SW 1271 (cell line): Measurements from ENCODE around the gene CADM4.
"Not testable (repeated sequence)": the region's sequence is repeated elsewhere in the genome, so short reads cannot be mapped to it uniquely, and the experiment has no call there.

ENCODE experiments used
- DNase-seq, 2 experiments: peaks; one replicate each; lab custom pipeline; 2025; lab: John Stamatoyannopoulos, UW

Gene CADM4

DNA sequence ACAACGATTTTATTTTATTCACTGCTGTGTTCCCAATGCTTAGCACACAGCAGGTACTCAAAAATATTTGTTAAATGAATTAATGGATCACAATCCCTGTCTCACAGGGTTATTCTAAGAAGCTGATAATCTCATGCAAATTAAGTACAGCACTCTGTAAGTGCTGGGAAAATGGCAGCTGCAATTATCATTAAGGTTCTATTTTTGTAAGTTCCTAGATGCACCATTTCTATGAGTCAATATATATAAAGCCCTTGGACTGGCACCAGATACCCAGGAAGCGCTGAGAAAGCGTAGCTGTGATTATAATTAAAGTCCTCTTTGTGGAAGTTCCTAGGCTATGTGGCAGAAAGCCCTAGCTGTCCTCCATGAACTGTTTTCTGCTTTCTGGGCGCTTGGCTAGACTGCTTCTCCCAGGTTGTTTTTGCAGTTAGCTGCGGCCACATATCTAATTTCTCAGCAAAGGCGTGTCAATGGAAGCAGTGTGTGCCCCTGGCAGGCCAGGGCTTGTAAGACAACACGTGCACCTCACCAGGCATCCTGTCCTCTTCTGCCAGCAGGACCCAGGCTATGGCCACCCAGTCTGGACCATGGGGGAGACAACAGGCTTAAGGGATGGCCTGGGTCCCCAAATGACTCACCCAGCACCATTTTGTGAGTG lies 33.0 kb downstream of the CADM4 start:
- no peak for DNase-seq

DNA sequence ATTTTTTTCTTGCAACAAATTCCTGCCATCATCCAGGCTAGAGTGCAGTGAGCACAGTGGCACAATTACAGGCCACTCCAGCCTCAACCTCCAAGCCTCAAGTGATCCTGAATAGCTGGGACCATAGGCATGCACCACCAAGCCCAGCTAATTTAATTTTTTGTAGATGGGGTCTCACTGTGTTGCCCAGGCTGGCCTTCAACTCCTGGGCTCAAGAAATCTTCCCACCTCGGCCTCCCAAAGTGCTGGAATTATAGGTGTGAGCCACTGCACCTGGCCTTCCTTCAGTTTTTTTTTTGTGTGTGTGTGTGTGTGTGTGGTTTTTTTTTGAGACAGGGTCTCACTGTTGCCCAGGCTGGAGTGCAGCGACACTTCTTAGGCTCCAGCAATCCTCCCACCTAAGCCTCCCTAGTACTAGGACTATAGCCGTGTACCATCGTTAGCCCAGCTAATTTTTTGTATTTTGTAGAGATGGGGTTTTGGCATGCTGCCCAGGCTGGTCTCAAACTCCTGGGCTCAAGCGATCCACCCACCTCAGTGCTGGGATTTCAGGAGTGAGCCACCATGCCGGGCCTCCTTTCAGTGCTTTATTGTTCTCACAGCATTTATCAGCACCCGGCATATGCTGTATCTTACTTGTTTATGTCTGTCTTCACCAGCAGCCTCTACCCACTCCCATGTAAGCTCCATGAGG lies 33.6 kb downstream of the CADM4 start:
- DNase-seq, result no peak

DNA sequence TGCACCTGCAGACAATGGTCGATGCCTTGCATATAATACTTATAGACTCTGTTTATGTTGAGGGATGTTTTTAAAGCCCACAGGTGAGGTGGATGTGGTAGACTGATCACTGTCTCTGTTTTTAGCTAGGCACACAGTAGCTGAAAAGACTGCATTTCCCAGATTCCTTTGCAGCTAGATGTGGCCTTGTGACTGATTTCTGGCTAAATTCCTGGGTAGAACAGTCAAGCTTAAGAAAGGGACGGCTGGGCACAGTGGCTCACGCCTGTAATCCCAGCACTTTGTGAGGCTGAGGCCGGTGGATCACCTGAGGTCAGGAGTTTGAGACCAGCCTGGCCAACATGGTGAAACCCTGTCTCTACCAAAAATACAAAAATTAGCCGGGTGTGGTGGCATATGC lies 39.3 kb downstream of the CADM4 start:
- DNase-seq, result not testable (repeated sequence)

DNA sequence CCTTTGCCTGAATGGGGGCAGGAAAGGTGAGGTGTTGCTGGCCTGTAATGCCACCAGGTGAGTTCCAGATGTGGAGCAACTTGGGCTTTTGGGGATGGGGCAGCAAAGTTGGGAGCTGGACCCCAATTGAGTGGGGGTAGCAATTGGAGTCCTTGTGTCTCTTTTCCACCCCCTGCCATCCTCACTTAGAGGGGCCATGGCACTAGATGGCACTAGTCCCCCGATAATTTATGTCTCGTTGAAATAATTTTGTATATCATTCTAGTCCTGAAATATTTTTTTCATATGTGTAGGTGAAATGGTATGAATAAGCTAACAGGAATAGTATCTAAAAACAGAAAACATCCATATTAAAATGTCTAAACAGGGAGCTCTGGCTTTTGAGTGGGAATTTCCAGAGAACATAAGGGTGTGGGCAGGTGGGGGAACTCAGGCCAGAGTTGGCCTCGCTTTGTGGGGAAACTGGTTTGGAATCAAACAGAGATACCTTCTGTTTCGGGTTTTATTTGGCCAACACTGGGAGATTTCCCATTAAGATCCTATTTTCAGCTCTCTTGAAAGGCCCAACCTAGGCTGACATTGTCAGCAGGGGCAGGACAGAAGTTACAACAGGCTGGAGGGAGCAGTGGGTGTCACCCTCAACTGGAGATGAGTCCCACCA lies 39.9 kb downstream of the CADM4 start:
- no peak for DNase-seq

DNA sequence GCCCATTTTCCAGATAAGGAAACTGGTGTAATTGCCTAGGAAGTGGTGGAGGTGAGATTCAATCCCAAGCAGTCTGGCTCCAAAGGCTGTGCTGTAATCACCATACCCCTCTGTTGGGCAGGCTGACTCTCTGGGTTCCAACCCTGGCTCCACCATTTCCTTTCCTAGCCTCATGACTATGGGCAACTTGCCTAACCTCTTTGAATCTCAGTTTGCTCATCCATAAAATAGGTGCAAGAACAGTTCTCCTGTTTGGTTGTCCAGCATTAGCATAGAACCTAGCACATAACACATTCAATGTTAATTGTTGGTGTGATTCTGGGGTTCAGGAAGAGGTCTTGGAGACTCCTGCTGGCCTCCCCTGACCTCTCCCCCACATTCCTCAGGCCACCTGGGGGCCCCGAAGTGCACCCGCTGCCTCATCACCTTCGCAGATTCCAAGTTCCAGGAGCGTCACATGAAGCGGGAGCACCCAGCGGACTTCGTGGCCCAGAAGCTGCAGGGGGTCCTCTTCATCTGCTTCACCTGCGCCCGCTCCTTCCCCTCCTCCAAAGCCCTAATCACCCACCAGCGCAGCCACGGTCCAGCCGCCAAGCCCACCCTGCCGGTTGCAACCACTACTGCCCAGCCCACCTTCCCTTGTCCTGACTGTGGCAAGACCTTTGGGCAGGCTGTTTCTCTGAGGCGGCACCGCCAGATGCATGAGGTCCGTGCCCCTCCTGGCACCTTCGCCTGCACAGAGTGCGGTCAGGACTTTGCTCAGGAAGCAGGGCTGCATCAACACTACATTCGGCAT lies 41.0 kb downstream of the CADM4 start:
- DNase-seq, result no peak

DNA sequence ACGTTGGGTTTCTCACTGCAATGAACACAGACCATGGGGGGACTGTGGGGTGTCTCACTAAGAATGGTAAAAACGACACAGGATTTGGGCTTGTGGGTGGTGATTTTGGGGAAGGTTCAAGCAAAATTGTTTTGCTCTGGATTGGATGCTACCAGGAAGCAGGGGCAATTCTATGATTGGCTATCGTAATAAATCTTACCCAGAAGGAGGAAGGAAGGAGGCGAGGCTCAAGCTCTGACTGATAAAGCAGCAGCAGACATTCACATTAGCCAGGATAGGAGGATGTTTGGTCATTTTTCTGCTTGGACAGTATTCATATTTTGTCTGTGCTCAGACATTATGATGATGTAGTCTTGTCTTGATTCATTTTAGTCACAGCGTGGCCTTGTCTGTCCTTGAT lies 41.8 kb downstream of the CADM4 start:
- DNase-seq, result no peak

DNA sequence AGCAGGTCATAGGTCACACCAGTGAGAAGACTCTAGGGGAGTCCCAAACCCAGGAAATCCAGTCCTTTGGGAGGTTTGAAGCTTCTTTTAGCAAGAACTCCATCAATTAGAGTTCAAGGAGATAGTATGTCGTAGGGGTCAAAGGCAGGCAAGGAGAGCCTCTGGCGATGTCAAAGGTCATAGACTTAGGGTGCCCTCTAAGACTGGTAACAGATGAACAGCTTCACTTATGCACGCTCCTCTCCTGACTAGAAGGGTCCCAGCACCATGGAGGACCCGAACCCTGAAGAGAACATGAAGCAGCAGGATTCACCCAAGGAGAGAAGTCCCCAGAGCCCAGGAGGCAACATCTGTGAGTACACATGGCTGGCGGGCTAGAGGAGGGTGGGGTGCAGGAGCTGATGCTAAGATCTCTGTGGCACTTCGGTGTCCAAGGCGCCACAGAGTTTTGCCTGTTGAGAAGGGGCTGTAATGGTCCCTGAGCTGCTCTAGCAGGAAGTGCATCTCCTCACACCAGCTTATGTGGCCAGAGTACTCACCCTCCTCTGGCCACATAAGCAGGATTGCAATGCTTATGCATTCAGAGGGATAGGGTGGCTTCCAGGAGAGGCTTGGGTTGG lies 42.7 kb downstream of the CADM4 start:
- DNase-seq, result no peak

DNA sequence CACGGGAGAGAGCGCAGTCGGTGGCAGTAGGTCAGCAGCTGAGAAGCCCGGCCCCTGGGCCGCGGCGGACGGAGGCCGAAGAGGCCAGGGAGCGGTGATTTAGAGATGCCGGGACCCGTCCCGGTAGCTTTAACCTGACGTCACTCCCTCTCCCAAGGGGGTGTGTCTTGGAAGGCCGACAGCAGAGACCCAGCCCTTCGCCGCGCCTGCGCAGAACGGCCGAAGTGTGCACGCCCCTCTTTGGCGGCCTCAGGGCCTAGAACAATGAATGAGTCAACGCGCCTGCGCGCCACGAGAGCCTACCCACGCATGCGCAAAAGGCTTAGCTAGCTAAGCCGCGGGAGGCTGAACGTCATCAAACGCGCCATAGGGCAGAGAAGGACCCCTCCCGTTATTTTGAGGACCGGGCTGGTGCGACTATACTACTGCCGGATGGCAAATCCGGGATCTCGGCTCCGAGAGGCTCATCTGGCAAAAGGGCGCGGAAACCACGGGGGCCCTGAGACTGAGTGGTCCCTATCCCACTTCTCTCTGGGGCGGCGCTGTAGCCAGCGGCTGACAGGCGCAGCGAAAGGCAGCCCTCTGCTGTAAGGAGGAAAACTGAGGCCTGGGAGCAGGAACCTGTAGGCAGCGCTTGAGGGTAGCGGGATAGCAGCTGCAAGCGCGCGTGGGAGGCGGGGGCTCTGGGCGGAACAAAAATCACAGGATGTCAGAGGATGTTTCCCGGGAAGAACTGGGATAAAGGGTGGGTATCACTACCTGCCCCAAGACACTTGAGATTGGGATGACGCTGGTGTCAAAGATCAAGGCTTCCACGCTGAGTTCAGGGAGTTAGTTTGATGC lies 43.4 kb downstream of the CADM4 start, which contains the start of the genes IRGQ and ZNF576:
Gene IRGQ (minus strand): TSS at position 136 of the 843 bp plus-strand sequence. CDS start 796 bp downstream, outside the sequence.
Gene ZNF576 (plus strand): TSS at position 597 of the 843 bp plus-strand sequence. CDS start 514 bp downstream, outside the sequence.
- peak; percentile 96 for DNase-seq

DNA sequence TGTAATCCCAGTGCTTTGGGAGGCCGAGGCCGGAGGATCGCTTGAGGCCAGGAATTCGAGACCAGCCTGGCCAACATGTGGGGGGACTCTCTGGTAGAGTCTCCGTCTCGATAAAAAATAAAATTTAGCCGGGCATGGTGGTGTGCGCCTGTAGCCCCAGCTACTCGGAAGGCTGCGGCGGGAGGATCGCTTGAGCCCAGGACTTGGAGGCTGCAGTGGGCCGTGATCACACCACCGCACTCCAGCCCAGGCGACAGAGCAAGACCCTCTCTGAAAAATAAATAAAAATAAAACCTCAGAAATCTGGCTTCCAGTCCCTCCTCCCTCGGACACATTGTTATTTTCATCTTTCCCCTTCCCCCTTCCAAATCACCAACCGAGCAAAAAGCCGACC lies 44.0 kb downstream of the CADM4 start:
- no peak for DNase-seq

DNA sequence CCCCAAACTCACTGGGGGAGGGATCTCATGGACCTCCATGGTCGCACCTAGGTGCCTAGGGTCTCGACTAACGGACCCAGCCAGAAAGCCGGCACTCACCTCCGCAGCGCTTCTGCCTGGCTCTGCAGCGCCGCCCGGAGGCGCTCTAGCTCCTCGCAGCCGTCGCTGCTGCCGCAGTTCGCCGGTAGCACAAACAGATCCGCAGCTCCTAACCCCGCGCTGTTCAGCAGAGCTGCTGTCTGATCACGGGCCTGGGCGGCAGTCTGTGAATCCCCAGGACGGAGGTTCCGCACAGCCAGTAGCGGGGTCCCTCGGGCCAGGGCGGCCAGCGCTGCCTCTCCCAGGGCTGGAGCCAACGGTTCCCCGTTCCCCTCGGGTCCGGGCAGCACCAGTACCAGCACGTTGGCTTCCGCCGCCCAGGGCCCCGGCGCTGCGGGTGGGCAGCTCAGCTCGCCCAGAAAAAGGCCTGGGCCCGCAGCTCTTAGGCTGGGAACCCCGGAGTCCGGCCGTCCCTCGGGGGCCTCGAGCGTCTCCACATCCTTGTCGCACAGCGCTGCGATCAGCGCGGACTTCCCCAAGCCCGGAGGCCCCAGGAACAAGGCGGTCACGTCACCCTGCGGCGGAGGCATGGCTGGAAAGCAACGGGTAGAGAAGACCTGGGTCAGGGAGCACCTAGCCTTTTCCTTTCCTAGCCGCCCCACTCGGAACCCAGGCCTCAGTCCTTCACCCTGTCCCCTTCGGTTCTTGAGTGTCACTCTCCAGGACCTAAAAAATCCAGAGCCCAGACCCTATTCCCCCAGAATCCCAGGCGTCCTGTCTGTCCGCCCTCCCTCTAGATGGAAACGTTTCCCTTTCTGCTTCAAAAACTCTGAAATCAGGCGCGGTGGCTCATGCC lies 44.7 kb downstream of the CADM4 start:
- peak in 1 of 2 experiments; percentile 33 for DNase-seq

DNA sequence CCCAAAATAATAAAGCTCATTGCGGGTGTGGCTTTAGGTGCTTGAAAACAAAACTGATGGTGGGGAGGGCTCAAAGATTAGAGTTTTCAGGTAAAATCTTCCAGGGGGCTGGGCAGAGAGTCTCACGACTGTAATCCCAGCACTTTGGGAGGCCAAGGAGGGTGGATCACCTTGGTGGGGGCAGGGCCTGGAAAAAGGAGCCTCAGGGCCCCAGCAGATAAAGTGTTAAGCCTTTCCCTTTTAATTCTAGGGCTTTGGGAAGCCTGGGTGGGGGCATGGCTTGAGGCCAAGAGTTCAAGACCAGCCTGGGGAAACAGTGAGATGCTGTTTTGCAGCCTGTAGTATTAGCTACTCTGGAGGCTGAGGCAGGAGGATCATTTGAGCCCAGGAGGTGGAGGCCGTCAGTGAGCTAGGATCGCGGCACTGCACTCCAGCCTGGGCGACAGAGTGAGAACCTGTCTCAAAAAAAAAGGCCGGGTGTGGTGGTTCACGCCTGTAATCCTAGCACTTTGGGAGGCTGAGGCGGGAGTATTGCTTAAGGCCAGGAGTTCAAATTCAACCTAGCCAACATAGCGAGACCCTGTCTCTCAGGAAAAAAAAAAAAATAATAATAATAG lies 45.5 kb downstream of the CADM4 start:
- no peak for DNase-seq

DNA sequence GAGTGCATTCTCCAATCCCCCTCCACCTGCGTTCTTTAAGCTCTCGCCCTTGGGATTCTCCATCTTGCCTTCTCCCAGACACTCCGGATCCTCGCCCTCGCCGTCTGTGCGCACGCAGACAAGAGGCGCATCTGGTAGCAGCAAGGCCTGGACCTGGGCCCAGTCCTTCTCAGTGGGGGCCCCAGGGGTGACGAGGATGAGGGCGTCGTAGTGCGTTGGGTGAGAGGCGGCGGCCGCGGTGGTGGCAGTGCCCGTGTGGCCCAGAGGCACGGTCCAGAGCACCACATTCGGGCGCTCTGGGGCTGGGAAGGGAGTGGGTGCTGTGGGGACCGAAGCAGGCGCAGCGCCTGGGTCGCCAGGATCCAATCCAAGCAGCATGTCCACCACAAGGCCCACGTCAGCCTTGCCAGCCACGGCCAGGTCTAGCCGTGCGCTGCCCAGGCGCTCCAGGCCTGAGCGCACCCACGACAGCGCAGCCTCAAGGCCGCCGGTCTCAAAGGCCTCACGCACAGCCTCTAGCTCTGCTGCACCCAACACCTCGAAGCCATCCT lies 46.8 kb downstream of the CADM4 start:
- no peak for DNase-seq

DNA sequence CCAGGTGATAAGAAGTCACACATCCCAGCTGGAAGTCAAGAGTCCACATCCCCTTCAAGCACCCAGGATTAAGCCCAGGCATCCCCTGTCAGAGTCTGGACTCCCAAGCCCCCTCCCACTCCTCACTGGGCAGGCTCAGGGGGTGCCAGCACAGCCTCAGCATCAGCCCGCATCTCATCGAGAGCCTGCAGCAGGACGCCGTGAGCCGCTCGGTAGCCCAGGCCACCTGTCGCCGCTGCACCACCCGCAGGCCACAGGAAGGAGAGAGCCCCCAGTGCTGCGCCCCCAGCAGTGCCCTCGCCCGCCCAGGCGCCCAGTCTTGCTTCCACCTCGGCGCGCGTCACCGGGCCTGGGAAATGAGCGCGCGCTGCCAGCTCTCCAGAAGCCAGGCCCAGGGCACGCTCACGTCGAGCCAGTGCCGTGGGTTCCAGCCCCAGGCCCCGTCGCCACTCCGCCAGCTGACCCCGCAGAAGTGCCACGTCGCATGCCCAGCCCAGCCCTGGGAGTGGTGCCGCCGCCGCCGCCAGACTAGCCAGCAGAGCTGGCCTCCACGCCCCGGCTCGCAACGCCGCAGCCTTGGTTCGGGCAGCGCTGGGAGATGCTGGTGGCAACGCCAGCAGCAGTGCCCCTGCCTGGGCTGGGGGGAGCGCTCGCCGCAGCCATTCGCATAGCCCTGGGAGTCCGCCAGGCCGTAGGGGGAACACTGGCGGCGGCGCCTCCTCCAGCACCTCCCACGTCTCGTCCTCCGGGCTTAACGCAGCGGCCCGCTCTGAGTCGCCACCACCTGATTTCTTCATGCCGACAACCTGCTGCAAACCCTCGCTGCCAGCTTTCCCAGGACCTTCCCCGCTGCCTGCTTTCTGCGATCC lies 47.5 kb downstream of the CADM4 start:
- no peak for DNase-seq

DNA sequence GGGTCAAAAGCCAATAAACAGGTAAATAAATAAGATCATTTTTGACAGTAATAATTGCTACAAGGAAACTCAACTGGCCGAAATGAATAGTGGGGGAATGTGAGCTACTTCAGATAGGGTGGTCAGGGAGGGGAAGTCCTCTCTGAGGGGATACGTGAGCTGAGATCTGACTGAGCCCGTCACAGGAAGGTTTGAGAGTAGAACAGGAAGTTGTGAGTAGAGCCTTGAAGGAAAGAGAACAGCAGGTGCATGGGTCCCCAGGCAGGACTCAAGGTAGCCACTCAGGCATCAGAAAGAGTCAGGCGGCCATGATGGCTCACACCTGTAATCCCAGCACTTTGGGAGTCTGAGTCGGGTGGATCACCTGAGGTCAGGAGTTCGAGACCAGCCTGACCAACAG lies 50.0 kb downstream of the CADM4 start:
- DNase-seq, result no peak

DNA sequence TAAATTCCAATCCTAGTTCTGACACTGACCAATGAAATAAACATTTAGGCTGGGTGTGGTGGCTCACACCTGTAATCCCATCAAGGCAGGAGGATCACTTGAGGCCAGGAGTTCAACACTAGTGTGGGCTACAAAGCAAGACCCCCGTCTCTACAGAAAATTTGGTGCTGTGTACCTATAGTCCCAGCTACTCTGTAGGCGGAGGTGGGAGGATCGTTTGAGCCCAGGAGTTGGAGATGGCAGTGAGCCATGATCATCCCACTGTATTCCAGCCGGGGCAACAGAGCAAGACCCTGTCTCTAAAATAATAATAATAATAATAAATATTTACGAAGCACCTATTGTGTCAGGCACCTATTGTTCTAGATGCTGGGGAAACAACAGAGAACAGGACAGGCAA lies 50.4 kb downstream of the CADM4 start:
- no peak for DNase-seq

DNA sequence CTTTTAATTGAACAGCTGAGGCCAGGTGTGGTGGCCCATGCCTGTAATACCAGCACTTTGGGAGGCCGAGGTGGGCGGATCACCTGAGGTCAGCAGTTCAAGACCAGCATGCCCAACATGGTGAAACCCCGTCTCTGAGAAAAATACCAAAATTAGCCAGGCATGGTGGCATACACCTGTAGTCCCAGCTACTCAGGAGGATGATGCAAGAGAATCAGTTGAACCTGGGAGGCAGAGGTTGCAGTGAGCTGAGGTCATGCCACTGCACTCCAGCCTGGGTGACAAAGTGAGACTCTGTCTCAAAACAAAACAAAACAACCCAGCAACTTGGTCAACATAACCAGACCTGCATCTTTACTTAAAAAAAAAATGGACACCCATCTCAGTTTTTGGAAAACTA lies 52.6 kb downstream of the CADM4 start:
- not testable (repeated sequence) for DNase-seq

DNA sequence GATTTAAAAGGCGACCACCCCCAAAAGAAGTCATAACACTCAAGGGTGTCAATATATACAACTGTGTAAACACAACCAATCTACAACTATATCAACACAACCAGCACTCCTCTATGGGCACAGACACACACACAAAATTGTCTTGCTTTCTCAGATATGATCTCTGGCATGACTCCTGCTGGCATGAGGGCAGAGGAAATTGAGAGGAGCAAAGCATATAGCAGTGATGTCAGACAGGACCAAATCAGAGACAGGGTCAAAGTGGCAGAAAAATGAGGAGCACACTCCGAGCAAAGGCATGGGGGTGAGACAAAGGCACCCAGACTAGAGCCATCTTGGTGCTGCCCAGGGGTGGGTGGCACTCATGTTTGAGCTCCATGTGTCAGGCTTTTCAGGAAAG lies 53.3 kb downstream of the CADM4 start:
- no peak for DNase-seq

DNA sequence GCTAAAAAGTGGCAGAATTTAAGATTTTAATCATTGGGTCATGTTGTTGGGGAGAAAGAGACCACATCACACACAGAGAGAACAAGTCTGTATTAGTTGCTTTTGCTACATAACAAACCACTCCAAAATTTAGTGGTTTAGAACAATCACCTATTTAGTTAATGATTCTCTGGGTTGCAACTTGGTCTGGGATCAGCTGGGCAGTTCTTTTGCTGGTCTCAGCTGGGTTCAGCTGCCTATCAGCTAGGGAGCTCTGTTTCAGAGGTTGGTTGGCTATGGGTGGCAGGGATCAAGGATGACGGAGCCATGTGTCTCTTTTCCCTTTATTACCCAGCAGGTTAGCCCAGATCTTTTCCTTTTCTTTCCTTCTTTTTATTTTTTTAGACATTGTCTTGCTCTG lies 55.2 kb downstream of the CADM4 start:
- DNase-seq, result no peak
